HL-60 (cell line): ENCODE data around the gene ICA1.

Experiments
- DNase-seq, 2 experiments: peaks; one replicate each; pipeline ENCODE4 v3.0.0-alpha.2; 2010 to 2020; ENCODE audit warnings: low read depth in 1 of 2, low spot score in 1 of 2
- H3K27ac ChIP-seq: fragments of 250-450 bp; sonication (Bioruptor Pico); replicated peaks from 2 replicates; pipeline ENCODE4 v1.5.1; 2020; ENCODE audit warnings: mild to moderate bottlenecking, moderate library complexity
- H3K27me3 ChIP-seq: fragments of 250-450 bp; sonication (Bioruptor Pico); 2 replicates; pipeline ENCODE4 v1.5.1; 2021; ENCODE audit warnings: mild to moderate bottlenecking, moderate library complexity; ENCODE audit not compliant: insufficient read depth, poor library complexity, severe bottlenecking
- H3K4me3 ChIP-seq: replicated peaks from 2 replicates; pipeline ENCODE4 v1.5.1; 2011; ENCODE audit warnings: mild to moderate bottlenecking, control low read depth, low read length; ENCODE audit not compliant: insufficient read depth
- GABPA ChIP-seq: IDR thresholded peaks from 2 replicates; pipeline ENCODE4 v1.6.1; 2012; ENCODE audit warnings: low read depth
- POLR2AphosphoS5 ChIP-seq: IDR thresholded peaks from 2 replicates; pipeline ENCODE4 v1.6.1; 2012; ENCODE audit warnings: low read depth
- SPI1 ChIP-seq: IDR thresholded peaks from 2 replicates; pipeline ENCODE4 v1.6.1; 2012; ENCODE audit warnings: low read depth, mild to moderate bottlenecking, borderline replicate concordance
- TF ChIP-seq, protein P1 (sequence below): IDR thresholded peaks from 2 replicates; pipeline ENCODE4 v1.6.1; 2012; ENCODE audit warnings: low read depth; ENCODE audit not compliant: insufficient replicate concordance
- TF ChIP-seq, protein P2 (sequence below): IDR thresholded peaks from one replicate; pipeline ENCODE4 v1.5.1; 2011; ENCODE audit warnings: low read length, control low read depth, inconsistent platforms; ENCODE audit not compliant: insufficient read depth

The ICA1 gene

DNA sequence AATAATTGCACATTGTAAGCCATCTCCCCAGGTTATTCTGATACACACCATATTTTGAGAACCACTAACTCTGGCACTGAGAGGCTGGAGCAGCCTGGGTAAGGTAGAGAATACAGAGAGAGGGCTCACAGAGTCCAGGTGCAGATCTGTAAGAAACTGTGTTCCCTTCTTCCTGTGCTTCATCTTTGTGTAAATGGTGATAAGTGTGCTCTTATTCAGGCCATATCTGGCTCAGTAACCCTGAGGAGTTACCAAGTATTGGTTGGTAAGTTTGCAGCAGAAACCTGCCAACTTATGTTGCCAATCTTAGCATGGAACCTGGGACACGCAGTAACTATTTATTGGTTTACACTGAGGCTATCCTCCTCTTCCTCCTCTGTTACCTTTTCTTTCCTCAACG lies 16.2 kb upstream of the ICA1 start:
- Histone ChIP-seq H3K27me3 (peaks cover 3% of the 10 kb centered on the region), H3K27ac (no peak overlapping the region), H3K4me3 (no peak overlapping the region)
- DNase-seq, result no peak
- TF ChIP-seq, protein P1, sequence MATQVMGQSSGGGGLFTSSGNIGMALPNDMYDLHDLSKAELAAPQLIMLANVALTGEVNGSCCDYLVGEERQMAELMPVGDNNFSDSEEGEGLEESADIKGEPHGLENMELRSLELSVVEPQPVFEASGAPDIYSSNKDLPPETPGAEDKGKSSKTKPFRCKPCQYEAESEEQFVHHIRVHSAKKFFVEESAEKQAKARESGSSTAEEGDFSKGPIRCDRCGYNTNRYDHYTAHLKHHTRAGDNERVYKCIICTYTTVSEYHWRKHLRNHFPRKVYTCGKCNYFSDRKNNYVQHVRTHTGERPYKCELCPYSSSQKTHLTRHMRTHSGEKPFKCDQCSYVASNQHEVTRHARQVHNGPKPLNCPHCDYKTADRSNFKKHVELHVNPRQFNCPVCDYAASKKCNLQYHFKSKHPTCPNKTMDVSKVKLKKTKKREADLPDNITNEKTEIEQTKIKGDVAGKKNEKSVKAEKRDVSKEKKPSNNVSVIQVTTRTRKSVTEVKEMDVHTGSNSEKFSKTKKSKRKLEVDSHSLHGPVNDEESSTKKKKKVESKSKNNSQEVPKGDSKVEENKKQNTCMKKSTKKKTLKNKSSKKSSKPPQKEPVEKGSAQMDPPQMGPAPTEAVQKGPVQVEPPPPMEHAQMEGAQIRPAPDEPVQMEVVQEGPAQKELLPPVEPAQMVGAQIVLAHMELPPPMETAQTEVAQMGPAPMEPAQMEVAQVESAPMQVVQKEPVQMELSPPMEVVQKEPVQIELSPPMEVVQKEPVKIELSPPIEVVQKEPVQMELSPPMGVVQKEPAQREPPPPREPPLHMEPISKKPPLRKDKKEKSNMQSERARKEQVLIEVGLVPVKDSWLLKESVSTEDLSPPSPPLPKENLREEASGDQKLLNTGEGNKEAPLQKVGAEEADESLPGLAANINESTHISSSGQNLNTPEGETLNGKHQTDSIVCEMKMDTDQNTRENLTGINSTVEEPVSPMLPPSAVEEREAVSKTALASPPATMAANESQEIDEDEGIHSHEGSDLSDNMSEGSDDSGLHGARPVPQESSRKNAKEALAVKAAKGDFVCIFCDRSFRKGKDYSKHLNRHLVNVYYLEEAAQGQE, result no peak
- TF ChIP-seq POLR2AphosphoS5 (no peak), SPI1 (no peak), GABPA (no peak)
- TF ChIP-seq, protein P2, sequence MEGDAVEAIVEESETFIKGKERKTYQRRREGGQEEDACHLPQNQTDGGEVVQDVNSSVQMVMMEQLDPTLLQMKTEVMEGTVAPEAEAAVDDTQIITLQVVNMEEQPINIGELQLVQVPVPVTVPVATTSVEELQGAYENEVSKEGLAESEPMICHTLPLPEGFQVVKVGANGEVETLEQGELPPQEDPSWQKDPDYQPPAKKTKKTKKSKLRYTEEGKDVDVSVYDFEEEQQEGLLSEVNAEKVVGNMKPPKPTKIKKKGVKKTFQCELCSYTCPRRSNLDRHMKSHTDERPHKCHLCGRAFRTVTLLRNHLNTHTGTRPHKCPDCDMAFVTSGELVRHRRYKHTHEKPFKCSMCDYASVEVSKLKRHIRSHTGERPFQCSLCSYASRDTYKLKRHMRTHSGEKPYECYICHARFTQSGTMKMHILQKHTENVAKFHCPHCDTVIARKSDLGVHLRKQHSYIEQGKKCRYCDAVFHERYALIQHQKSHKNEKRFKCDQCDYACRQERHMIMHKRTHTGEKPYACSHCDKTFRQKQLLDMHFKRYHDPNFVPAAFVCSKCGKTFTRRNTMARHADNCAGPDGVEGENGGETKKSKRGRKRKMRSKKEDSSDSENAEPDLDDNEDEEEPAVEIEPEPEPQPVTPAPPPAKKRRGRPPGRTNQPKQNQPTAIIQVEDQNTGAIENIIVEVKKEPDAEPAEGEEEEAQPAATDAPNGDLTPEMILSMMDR, result no peak

DNA sequence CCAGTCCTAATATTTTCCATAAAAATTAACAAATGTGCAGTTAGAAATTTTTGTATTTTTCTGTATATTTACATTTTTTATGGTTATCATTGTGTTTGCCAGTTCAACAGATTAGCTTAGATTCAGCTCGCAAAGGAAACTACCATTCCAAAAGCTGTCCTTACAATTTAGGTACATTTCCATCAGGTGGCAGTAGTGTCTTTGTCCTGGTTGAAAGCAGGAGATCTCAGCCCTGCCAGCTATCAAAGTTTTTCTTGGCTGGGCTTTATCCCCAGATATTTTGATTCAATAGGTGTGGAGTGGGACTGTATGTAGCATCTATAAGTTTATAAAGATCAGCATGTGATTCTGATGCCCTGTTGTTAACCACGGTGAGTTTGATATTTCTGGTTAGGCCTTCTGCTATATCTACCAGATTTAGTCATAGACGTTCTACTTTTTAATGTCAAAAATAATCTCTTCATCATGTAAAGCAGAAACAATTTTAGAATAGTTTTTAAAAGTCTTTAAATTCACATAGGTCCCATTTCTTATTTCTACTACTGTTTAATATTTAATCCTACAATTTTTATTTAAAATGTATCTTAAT lies 15.5 kb upstream of the ICA1 start:
- Histone ChIP-seq H3K27me3 (peaks cover 3% of the 10 kb centered on the region), H3K4me3 (no peak overlapping the region), H3K27ac (no peak overlapping the region)
- no peak for DNase-seq
- TF ChIP-seq, protein P1, result no peak
- TF ChIP-seq POLR2AphosphoS5 (no peak), SPI1 (no peak), GABPA (no peak)
- TF ChIP-seq, protein P2, result peak; percentile 28

DNA sequence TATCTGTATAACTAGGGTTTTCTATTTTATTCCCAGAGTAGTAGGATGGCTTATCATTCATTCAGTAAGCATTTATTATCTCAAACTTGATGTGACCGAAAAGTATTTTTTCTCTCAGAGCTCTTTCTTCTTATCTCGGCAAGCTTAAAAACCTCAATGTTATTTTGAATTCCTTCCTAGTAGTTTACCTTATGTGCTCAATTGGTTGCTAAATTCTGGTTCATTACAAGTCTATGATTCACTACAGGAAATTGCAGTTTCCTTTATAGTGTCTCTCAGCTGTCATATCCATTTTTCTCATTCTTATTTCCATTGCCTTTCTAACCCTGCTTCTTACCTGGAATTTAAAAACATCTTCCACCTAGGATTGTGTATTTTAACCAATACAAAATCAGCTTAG lies 12.6 kb upstream of the ICA1 start:
- H3K27me3 ChIP-seq, result peaks cover 3% of the 10 kb centered on the region
- DNase-seq, result no peak
- no peak overlapping the region for H3K27ac ChIP-seq
- no peak for TF ChIP-seq POLR2AphosphoS5
- TF ChIP-seq, protein P2, result no peak
- TF ChIP-seq GABPA, result no peak
- TF ChIP-seq, protein P1, result no peak
- TF ChIP-seq SPI1, result no peak
- no peak overlapping the region for H3K4me3 ChIP-seq
